Measurements from ENCODE around the gene SLC43A2.

Gene SLC43A2

DNA sequence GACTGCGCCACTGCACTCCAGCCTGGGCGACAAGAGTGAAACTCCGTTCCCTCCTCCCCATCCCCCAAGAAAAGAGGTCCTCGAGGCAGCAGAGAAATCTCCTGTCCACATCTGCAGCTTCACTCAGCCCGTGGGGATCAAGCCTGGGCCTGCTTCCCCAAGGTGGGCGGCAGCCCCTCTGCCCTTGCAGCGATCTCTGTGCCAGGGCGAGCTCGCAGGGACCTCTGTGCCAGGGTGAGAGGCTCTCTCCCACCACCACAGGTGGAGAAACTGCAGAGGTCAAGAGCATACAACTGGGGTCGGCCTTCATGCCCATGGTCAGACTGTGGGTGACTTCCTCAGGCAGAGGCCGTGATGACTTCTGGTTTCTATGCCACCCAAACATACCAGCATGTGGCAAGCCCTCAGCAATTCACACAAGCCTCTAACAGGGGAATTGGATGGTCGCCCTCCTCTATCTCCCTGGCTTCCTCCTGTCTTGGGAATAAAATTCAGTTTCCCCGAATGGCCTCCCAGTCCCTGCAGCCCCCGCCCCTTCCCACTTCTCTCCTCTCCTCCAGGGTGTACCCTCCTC lies 5.5 kb downstream of the SLC43A2 start:
- DNase-seq (ENCODE audit: low read depth) = no peak

DNA sequence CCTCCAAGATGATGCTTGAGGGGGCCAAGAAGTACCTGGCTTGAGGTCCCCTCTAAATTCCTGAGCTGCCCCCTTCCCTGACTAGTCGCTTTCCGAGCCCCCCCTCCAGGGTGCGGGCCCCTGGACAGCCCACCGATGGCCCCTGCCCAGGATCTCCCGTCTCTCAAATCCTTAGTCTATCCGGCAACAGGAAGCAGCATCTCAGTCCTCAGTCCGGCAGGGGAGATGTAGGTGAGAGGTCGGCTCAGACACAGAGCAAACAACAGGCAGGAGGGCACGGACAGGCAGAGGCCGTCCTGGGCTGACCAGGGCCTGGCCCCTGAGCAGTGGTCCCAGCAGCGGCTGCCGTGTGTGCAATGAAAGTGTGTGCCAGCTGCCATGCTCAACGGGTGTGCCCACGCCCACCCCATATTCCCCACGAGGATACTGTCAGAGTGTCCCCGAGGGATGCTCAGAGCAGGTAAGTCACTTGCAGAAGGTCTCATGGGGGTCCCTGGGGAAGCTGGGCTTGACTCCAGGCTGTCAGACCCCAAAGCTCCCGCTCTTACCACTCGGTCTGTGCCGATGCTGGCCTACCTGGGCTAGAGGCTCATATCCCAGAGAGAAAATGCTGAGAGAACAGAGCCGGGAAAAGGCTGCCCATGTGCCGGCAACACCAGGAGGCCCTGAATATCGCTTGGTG lies 7.2 kb downstream of the SLC43A2 start:
- no peak for DNase-seq (ENCODE audit: low read depth)

DNA sequence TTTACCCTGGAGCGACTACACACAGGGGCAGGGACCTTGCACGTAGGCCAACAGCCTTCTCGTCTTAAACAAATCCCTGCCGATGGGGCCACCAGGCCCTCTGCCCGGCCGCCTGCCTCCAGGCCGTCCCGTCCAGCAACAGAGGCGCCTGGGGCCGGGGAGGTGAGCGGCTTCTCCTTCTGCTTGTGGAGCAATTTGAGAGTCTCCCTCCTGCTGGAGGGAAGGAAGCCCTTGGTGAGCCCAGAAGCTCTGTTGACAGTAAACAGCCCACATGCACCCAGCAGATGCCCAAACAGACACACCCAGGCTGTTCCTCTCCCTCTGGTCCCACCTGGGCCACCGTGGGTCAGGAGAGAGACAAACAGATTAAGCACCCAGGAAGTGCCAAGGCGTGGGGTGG lies 8.1 kb downstream of the SLC43A2 start:
- no peak for DNase-seq (ENCODE audit: low read depth)

DNA sequence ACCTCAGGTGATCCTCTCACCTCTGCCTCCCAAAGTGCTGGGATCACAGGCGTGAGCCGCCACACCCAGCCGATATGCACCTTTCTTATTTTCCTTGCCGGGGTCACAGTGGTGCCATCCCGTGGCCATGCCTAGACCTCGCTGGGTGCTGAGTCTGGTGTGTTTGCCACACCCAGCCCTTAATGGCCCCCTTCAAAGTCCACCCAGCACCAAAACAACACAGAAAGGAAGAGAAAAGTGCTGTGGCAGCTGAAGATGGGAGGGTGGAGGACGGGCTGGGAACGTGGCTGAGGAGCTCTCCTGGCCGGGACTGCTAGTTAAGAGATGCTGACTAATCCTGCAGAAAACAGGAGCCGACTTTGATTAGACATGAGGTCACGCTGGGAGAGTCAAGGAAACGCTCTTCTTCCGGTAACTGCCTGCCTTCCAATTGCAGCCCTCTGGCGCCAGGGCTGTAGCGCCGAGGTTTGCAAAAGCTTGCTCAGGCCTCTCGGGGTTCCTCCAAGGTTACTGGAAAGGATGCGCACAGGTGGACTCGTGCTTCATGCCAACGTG lies 10.9 kb downstream of the SLC43A2 start:
- DNase-seq (ENCODE audit: low read depth) = peak; percentile 68

DNA sequence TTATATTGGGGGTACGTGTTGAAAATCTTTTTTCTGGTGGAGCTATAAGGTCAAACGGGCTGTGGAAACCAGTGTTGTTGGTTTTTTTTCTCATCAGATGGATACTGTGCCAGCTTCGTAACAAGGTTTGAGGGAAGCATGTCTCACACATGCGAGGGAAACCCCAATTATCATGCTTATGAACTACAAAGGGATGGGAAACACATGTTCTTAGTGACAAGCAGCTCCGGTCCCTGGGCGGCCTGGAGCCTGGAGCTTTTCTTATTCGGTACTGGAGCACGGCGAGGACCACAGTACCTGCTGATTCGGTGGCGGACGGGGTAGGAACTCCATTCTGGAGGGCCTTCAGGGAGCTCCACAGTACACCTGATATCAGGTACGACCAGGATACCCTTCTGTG lies 12.5 kb downstream of the SLC43A2 start:
- DNase-seq (ENCODE audit: low read depth) = no peak

DNA sequence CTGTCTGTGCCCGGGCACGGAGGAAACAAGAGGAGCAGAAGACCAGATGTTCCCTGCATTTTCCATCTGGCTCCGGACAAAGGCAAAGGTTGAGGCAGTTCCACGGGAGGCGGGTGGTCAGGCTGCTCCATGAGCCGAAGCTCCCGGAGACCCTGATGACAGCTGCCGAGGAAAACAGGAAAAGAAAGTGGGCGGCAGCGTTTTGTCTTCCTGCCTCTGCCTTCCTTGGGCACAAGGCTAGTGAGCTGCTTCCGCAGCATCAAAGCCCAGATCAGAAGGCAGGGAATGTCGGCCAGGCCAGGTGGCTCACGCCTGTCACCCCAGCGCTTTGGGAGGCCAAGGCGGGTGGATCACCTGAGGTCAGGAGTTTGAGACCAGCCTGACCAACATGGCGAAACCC lies 16.2 kb downstream of the SLC43A2 start:
- no peak for DNase-seq (ENCODE audit: low read depth)

DNA sequence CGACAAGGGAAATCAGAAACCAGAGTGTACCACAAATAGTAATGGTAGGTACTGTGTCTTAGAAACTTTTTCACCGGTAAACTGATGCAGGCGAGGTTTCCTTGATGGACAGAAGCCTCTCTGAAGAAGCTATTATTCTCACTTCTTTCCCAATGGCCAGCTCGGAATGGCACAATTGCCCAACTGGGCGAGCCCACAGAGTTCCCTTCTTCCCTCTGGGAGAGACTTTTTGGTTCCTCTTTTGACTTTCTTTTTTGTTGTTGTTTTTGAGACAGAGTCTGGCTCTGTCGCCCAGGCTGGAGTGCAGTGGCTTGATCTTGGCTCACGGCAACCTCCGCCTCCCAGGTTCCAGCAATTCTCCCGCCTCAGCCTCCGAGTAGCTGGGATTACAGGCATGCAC lies 16.9 kb downstream of the SLC43A2 start:
- DNase-seq (ENCODE audit: low read depth) = no peak

DNA sequence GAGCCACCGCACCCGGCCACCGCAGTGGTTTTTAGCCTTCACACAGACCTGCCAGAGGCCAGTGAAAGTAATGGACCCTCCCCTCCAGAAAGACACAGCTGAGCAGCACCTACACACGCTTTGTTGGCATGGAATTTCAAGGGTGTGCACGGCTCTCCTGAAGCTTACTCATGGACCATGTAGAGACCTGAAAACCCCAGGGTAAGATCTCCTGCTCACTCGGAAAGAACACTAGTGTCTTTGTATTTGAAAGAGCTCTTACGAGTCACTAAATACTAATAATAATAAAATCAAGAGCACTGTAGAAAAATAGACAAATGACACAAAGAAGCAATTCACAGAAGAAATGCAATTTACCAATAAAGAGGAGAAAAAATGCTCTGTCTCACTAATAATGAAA lies 20.0 kb downstream of the SLC43A2 start:
- no peak for DNase-seq (ENCODE audit: low read depth)

DNA sequence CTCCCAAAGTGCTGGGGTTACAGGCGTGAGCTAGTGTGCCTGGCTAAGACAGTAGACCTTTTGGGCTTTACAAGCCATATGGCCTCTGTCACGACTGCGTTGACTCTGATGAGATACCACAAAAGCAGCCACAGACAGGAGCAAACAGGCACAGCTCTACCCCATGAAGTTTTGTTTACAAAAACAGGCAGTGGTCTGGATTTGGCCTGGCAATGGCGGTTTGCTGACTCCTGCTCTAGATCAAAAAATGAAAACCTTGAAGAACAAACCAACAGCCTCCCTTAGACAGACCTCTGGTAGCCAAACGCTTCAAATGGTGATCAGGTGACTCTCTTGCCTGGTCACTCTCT lies 20.7 kb downstream of the SLC43A2 start:
- no peak for DNase-seq (ENCODE audit: low read depth)

DNA sequence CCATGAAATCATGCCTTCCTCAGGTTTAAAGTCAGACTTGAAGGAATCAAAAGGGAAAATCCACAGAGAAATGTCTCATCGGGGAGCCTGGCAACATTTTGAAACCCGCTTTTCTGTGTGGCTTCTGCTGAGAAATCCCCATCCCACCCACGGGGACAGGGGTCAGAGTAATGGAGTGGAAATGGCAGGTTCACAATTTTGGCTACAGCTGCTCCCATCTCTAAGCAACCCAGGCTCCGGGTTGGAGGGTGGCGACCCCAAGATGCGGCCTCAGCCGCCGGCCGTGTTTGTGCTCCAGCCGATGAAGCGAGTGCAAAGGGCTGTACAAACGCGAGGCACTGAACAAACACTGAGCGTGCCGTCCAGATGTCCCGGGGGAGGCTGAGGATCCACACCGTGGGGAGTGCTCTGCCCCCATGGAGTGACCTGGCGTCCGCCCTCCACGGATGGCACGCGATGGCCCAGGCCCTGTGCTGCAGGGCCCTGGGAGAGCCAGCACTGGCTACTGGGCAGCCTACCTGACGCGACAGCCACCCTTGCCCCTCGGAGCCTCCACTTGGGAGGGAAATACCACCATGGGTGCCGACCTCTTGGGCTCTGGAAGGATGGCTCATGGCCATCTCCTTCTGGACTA lies 22.2 kb downstream of the SLC43A2 start:
- no peak for DNase-seq (ENCODE audit: low read depth)

DNA sequence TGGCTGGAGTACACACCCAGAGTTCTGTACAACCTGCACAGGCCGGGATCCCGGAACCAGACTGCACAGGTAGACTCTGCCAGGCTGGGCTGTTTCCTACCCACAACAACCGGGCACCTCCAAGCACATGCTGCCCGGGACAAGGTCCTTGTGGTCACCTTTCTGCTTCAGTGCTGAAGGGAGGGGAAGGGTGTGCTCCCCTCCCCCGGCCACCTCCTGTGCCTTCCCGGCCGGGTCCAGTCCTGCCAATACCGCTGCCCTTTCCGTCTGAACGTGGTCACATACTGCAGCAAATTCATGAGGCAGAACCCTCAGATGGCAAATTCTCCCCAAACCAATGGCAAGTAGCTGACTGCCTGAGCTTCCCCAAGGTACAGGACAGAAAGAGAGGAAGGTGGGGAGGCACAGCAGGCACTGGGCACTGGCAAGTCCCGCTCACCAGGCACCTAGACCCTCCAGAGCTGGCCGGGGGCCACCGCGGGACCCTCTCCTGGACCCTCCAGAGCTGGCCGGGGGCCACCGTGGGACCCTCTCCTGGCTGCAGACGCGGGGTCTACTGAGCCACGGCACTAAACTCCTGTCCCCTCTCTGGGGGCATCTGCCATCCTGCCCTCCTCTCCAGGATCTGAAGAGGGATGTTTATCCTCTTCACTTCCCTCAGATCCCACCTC lies 22.8 kb downstream of the SLC43A2 start:
- DNase-seq (ENCODE audit: low read depth) = no peak

DNA sequence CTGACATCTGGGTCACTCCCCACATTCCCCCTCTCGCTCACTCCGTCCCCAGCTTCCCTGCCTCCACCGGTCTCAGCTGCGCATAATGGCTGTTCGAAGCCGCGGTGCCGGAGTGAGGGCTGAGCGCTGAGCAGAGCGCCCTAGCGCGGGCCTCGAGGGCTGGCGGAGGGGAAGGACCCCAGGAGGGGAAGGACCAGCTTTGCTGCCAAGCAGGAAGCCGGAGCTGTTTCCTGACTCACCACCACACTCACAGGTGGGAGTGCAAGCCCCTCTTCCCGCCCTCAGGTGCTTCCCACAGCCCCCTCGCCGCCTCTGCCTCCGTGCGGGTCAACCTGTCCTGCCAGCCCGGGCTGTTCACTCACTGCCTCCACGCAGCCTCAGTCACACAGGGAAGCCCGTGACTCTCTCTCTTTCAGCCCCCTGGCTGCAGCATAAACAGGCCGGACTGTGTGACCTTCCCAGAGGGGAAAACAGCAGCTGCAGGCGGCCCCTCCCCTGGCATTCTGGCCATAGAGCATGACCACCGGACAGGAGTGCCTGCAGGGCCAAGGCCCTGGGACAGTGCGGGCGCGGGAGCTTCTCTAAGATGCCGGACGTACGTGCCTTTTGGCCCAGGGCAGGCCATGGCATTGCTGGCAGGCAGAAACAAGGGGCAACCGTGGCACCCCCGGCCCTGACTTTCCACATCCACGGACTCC lies 23.7 kb downstream of the SLC43A2 start:
- no peak for DNase-seq (ENCODE audit: low read depth)

DNA sequence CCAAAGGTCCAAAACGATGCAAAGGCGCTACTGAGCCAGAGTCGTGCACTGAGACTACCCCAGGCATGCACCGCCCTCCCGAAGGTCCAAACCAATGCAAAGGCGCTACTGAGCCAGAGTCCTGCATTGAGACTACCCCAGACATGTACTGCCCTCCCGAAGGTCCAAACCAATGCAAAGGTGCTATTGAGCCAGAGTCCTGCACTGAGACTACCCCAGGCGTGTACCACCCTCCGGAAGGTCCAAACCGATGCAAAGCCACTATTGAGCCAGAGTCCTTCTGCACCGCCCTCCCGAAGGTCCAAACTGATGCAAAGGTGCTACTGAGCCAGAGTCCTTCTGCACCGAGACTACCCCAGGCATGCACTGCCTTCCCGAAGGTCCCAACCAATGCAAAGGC lies 27.1 kb downstream of the SLC43A2 start:
- no peak for DNase-seq (ENCODE audit: low read depth)

DNA sequence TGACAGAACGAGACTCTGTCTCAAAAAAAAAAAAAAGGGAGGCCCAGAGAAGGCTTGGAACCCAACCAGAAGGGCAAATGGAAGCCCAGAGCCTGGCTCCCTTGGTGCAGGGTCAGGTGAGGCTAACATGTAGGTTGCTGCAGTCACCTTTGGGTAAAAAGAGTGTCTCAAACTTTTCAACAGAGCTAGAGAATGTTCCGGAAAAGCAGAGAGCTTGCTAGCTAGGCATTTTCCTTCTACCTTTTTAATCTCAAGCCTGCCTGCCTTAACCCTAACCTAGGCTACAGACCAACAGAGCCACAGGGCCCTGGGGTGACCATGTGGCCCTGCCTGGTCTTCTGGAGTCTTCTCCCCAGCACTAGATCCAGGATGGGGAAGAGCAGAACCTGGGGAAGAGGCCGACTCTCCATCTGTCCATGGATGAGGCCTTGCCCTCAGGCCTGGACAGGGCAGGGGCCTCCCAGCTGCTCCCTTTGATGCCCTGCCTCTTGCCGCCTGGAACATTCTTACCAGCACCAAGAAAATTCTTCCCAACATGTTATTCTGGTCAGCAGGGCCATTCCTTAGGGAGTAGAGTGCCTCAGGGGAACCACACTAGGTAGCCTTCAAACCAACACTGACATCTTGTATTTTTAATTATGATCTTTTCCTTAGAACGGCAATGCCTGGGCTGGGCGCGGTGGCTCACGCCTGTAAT lies 30.1 kb downstream of the SLC43A2 start:
- DNase-seq (ENCODE audit: low read depth) = no peak

DNA sequence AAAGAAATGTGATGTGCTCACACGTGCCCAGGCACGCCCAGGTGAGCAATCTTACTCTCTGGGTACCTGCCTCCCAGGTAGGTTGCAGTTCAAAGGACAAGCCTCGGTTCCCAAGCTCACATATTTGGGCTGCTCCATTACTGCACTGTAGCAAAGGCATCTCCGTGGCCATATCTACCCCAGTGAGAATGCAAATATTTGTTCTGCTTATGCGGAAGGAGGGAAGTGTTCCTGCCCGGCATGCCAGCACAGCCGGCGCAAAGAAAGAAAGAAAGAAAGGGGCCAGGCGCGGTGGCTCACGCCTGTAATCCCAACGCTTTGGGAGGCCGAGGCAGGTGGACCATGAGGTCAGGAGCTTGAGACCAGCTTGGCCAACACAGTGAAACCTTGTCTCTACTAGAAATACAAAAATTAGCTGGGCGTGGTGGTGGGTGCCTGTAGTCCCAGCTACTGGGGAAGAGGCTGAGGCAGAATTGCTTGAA lies 30.7 kb downstream of the SLC43A2 start:
- DNase-seq (ENCODE audit: low read depth) = no peak

DNA sequence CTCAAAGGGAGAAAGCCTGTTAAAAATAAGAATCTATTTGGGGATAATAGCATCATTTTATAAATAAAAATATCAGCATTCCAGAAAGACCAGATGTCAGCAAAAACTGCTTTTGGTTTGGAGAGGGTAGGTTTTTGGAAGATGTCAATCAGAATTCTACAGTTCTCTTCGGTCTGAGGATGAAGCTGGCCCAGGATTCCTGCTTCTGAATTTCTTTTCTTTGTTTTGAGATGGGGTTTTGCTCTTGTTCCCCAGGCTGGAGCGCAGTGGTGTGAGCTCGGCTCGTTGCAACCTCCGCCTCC lies 35.1 kb downstream of the SLC43A2 start:
- no peak for DNase-seq (ENCODE audit: low read depth)

DNA sequence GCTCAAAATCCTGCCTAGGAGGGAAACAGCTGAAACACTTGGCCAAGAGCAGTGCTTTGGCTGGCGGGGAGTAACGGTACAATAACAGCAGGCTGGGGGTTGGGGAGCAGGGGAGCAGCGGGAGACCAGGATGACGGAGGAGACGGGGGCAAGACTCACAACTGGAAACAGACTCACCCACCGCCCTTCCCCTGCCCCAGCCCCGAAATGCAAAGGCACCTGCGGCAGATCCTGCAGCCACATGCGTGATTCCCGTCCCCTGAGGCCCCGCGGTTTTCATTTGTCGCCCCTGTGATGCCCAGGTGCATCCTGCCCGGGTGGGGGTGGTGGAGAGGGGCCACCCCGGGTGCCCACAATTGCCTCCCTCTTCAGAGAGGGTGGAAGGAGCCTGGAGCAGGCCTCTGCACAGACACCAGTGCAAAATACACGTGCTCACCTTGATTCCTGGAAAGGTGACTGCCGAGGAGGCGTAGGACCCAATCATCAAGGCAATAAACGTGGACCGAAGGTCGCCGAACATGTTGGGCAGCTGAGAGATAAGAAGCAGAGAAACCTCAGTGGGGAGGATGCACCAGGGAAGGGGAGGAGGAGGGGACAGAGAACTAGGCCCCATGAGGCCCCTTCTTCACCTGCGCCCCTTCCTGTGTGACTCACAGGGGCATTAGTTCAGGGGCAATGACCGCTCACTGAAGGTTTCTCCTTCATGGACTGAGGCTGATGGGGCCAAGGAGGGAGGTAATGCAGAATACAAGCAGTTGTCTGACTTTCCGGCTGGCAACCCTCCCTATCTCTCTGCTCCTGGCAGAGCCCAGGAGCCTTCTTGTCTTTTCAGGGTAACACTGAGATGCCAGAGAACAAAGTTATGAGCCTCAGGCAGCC lies 35.6 kb downstream of the SLC43A2 start:
- DNase-seq (ENCODE audit: low read depth) = no peak

DNA sequence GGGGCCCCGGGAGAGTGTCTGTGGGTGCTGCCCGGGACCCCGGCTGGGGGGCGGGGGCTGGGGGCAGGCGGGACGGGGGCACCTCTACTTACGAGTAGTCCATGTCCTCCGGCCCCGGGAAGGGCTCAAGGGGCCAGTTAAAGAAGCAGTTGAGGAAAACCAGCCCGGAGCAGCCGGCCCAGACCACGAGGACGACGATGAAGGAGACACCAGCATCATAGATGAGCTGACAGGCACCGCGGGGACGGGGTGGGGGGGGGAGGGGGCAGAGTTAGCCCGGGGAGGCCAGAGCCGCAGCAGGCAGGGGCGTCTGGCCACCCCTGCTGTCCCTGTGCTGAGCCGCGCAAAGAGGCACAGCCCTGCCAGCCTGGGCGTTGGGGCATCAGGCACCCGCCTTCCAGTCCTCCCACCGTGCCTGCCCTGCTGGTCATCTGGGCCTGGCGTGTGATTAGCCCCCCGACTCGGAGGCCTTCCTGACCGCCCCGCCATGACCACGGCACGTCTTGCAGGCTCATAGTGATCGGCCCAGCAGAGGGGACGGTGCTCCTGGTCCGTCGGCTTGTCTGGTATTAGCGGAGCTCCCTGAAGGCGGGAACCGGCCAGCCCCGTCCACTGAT lies 37.1 kb downstream of the SLC43A2 start:
- DNase-seq (ENCODE audit: low read depth) = no peak

DNA sequence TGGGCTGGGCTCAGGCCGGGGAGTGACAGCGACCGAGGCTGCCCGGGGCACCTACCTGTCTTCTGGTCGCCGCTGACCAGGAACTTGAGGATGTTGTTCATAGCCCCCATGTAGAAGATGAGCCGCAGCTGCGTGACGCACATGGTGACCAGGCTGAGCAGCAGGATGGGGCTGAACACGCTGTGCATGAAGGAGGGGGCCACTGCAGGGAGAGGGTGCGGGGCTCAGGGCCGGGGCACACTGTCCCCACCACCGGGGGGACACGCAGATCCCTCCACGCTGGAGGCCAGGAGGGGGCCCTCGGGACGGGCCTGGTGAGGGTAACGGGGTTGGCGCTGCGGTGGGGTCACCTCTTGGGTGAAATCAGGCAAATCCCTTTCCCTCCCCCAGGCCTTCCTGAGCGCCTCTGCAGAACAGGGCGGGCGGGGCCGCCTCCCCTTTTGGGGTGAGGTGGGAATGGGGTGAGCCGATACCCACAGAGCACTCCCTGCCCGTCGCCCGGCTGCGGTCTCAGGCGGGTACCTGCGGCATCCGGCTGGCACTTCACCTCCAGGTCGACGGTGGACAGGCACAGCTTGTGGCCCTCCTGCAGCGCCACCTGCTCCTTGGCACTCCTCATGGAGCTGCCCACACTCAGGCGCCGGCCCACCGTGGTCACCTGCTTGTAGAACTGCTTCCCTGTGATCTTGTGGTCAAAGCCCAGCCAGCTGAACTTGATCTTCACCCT lies 37.7 kb downstream of the SLC43A2 start:
- no peak for DNase-seq (ENCODE audit: low read depth)
